ENCODE data around the gene ATP7B.

The ATP7B gene

GRCh38 chr13:51978796-51979556 is 32.3 kb downstream of the ATP7B start:
- no peak for DNase-seq (ENCODE audit: low read depth in 2 of 2)

DNA sequence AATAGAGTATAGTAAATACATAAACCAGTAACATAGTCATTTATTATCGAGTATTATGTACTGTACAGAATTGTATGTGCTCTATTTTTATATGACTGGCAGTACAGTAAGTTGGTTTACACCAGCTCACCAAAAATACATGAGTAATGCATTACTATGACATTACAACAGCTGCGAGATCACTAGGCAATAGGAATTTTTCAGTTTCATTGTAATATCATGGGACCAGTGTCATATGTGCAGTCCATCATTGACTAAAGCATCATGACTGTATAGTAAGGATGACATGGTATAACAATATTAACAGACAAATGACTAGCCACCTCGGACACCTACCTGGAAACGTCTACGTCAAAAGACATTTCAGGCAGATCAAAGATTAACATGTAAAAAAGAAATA is 33.6 kb downstream of the ATP7B start:
- DNase-seq (ENCODE audit: low read depth in 2 of 2): no peak

DNA sequence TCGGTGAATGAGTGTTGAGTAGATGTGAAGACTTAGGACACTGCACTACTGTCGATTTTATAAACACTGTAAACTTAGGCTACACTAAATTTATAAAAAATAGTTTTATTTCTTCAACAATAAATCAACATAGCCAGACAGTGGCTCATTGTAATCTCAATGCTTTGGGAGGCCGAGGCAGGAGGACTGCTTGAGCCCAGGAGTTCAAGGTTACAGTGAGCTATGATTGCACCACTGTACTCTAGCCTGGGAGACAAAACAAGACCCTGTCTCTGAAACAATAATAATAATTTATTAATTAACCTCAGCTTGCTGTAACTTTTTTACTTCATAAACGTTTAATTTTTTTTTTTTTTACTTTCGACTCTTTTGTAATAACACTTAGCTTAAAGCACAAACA is 34.4 kb downstream of the ATP7B start:
- DNase-seq (ENCODE audit: low read depth in 2 of 2): no peak

- no peak for DNase-seq (ENCODE audit: low read depth in 2 of 2)
Observed at GRCh38 chr13:51976423-51976822, 34.8 kb downstream of the ATP7B start.

GRCh38 chr13:51974482-51974881 is 36.8 kb downstream of the ATP7B start:
- DNase-seq (ENCODE audit: low read depth in 2 of 2): no peak

GRCh38 chr13:51971520-51972426 is 39.5 kb downstream of the ATP7B start:
- no peak for DNase-seq (ENCODE audit: low read depth in 2 of 2)

DNA sequence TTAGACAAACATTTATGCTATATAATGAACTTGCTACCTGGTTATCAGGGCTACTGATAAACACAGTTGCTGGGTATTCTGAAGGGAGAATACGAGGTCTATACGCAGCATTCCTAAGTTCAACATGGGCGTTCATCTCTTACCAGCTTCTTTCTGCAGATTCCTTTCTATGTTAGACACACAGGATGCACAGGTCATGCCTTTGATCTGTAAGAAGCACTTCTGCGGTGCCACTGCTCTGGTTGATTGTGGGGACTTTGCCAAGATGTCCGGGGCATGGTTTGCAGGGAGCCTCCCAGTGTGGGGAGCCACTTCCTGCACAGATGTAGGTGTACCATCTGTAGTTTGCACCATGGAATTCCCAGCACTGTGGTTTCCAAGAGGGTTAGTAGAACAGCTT is 40.9 kb downstream of the ATP7B start:
- no peak for DNase-seq (ENCODE audit: low read depth in 2 of 2)

- DNase-seq (ENCODE audit: low read depth in 2 of 2): no peak
Observed at GRCh38 chr13:51967482-51968446, 43.5 kb downstream of the ATP7B start.

DNA sequence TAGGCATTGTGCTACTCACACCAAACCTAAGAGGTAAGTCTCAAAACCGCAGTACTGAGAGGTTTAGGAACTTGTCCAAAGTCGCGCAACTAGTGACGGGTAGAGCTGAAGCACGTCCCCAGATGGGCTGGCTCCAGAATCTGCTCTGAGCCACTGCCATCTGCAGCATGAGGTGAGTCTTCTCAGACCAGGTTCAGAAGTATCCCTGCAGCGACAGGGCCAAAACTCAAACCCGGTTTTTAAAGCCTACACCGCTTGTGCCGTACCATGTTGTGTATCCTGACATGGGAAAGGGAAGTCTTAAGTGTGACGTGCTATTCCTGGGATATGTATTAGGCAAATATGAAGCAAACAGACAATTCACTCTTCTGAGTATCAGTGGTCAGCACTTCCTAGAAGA is 45.1 kb downstream of the ATP7B start:
- DNase-seq (ENCODE audit: low read depth in 2 of 2): no peak

- DNase-seq (ENCODE audit: low read depth in 2 of 2): no peak
Observed at GRCh38 chr13:51961493-51962403, 49.5 kb downstream of the ATP7B start.

GRCh38 chr13:51960766-51961165 is 50.5 kb downstream of the ATP7B start:
- DNase-seq (ENCODE audit: low read depth in 2 of 2): no peak

GRCh38 chr13:51959773-51960172 is 51.5 kb downstream of the ATP7B start:
- no peak for DNase-seq (ENCODE audit: low read depth in 2 of 2)

DNA sequence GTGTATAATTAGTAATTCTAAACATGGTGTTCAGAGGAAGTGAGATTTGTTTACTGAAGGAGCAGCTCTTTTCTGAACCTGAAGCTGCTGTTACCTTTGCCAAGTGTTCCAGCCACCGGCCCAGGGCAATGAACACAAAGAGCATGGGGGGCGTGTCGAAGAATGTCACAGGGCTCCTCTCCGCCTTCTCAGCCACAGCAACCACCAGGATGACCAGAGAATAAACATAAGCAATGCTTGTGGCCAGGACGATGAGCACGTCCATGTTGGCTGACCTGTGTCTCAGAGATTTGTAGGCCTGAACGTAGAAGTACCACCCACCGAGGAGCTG is 53.1 kb downstream of the ATP7B start:
- no peak for DNase-seq (ENCODE audit: low read depth in 2 of 2)

- no peak for DNase-seq (ENCODE audit: low read depth in 2 of 2)
Observed at GRCh38 chr13:51957377-51958216, 53.7 kb downstream of the ATP7B start.

DNA sequence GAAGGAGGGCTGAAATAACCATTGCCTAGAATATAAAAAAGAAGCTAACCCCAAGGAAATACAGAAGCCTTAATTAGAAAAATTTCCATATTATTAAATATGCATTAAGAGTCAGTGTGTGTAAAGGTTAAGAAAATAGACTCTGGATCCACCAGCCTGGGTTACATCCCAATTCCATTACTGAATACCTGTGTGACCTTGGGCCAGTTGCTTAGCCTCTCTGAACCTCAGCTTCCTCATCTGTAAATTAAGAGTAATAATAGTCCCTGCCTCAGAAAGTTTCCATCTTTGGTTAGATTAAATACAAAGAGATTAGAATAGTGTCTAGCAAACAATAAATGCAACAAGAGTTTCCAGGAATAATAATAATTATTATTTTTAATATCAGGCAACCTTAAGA is 54.5 kb downstream of the ATP7B start:
- no peak for DNase-seq (ENCODE audit: low read depth in 2 of 2)

DNA sequence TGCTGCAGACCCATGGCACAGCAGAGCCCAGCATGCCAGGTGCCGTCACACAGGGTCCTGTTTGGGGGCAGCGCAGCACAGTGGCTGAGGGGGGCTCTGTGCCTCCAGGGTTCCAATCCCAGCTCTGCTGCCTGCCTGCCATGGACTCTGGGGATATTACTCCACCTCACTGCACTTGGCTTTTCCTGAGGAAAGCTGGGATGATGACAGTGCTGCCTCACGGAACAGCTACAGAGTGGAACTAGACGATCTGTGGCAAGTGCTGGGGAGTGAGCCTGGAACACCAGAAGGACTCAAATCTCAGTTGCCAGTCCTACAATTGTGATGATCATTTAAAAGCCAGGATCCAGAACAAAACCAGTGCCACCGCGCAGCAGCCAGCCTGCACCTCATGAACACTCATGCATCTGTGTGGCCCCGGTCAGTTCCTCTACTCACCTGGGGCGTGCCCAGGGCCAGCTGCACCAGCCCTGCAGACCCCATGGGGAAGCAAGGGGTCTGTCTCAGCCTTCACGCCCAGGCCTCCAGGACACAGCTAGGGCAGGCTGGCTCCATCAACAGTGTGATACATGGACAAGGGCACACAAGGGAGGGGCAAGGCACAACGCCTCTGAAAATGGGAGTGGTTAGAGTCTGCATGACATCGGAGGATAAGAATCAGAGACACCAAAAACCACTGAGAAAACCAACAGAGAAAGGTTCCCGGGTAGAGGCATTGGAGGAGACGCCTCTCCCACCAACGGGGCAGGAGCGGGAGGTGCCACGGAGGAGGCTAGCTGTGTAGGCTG is 55.2 kb downstream of the ATP7B start:
- DNase-seq (ENCODE audit: low read depth in 2 of 2): no peak

DNA sequence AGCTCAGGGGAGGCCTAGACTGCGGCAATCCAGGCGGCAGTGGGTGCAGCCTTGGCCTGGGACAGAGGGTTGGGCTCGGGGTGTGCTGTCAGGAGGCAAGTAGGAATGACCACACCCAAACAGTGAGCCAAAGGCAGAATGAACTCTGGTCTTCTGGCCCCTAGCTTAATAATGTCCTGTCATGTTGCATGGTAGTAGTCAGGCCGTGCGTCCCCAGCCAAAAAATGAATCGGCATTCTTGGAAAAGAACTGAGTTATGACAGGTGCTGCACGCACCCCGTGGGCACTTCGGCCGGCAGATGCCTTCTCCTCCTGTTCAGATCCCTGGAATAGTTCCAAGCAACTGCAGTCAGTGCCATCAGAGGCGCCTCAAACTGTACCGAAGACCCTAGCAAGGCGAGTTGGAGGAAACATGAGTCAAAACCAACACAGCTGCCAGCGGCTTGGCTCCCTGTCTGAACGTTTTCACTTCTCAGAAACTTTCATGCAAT is 55.9 kb downstream of the ATP7B start:
- DNase-seq (ENCODE audit: low read depth in 2 of 2): no peak

- no peak for DNase-seq (ENCODE audit: low read depth in 2 of 2)
Observed at GRCh38 chr13:51953347-51954195, 57.7 kb downstream of the ATP7B start.
